Measurements from ENCODE around the gene KCNJ11.
"Not testable (repeated sequence)": the region's sequence is repeated elsewhere in the genome, so short reads cannot be mapped to it uniquely, and the experiment has no call there.

Gene KCNJ11

DNA sequence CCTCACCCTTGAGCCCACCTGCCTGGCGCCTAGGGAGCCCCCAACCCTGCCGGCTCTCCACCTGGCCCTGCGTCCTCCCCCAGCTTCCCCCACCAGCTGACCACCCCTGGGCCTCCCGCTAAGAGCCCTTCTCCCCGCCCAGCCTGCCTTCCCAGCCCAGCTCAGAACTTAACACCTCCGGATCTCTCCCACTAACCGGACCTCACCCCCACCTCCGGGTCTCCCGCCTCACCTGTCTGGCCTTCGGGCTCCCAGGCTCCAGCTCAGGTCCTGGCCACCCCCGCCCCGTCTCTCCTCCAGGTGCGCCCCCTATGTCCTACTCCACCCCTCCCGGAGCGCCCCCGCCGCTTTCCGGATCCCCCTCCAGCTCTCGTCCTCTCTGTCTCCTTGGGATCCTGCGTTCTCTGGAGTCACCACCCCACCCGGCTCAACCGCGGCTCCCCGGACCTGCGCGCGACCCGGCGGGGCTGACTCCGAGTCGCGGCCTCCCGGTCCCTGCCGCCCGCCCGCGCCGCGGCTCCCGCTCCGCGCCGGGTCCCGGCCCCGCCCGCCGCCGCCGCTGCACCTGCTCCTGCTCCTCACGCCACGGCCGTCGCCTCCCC is at the start of gene KCNJ11:
Gene KCNJ11 (minus strand): TSS at position 51 of the 602 bp plus-strand sequence. CDS start 568 bp downstream, outside the sequence.
- DNase-seq (ENCODE audit: low read depth) = no peak

DNA sequence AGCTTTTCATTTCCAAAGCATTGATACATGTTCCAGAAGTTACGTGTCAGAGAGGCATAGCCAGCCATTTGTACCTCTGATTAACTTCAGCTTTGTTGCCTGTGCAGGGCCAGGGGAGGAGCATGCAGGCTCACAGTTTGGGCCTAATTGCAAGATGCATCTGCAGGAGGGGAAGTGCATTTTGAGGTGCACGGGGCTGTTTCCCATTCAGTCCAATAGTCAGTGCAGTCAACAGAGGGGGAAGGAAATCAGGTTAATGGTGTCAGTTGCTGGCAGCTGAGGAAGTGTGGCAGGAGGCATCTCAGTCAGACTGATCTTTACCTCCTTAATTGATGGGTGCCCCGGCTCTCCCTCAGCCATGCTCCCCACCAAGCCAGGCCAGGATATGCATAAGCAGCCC is 48.9 kb upstream of the KCNJ11 start:
- DNase-seq (ENCODE audit: low read depth) = no peak

DNA sequence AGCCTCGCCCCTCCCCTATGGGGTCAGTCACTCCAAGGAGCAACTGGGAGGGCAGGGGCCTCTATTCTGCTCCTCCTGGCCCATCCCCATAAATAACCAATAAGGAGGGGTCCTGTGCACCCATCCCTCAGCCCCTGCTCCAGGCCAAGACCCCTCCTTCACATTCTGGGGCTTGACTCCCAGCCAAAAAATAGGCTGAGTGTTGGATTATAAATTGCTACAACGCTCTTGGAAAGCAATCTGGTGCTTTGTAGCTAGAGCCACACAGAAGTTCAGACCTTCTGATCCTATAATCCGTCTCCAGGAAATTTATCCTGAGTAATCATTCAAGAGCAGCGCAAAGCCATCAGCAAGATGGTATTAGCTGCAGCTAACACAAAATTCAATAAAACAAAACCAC is 45.6 kb upstream of the KCNJ11 start:
- DNase-seq (ENCODE audit: low read depth) = no peak

GRCh38 chr11:17432002-17432401 is 43.5 kb upstream of the KCNJ11 start:
- no peak for DNase-seq (ENCODE audit: low read depth)

GRCh38 chr11:17431139-17431538 is 42.7 kb upstream of the KCNJ11 start:
- DNase-seq (ENCODE audit: low read depth) = no peak

GRCh38 chr11:17430616-17431015 is 42.2 kb upstream of the KCNJ11 start:
- no peak for DNase-seq (ENCODE audit: low read depth)

DNA sequence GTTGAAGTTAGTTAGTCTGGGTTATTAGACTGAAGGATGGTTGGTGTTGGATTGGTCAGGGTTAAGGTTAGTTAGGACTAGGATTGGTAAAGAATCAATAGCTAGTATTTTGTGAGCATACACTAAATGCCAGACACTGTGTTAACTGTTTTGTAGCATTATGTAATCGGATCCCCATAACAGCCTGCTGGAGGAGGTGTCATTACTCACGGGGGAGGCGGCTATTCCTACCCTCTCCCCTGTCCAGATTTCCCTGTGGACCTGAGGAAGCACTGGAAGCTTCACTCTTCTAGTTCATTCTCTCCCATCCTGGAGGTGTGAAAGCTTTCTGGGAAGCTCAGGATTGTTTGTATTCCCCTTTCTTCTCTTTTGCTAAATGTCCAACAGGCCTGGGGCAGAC is 40.5 kb upstream of the KCNJ11 start:
- DNase-seq (ENCODE audit: low read depth) = no peak

GRCh38 chr11:17428261-17428660 is 39.8 kb upstream of the KCNJ11 start:
- DNase-seq (ENCODE audit: low read depth) = no peak

GRCh38 chr11:17426233-17426632 is 37.8 kb upstream of the KCNJ11 start:
- DNase-seq (ENCODE audit: low read depth) = not testable (repeated sequence)

GRCh38 chr11:17423533-17424310 is 35.3 kb upstream of the KCNJ11 start:
- DNase-seq (ENCODE audit: low read depth) = no peak

- DNase-seq (ENCODE audit: low read depth) = no peak
Observed at GRCh38 chr11:17421781-17422180, 33.3 kb upstream of the KCNJ11 start.

GRCh38 chr11:17418444-17419081 is 30.1 kb upstream of the KCNJ11 start:
- DNase-seq (ENCODE audit: low read depth) = no peak

- no peak for DNase-seq (ENCODE audit: low read depth)
Observed at GRCh38 chr11:17416492-17416891, 28.0 kb upstream of the KCNJ11 start.

GRCh38 chr11:17415523-17416104 is 27.2 kb upstream of the KCNJ11 start:
- DNase-seq (ENCODE audit: low read depth) = no peak

- no peak for DNase-seq (ENCODE audit: low read depth)
Observed at GRCh38 chr11:17414992-17415391, 26.5 kb upstream of the KCNJ11 start.

- no peak for DNase-seq (ENCODE audit: low read depth)
Observed at GRCh38 chr11:17414317-17414737, 25.9 kb upstream of the KCNJ11 start.

GRCh38 chr11:17413414-17414316 is 25.2 kb upstream of the KCNJ11 start:
- no peak for DNase-seq (ENCODE audit: low read depth)

GRCh38 chr11:17412488-17413180 is 24.2 kb upstream of the KCNJ11 start:
- no peak for DNase-seq (ENCODE audit: low read depth)

- DNase-seq (ENCODE audit: low read depth) = no peak
Observed at GRCh38 chr11:17411418-17411817, 23.0 kb upstream of the KCNJ11 start.

DNA sequence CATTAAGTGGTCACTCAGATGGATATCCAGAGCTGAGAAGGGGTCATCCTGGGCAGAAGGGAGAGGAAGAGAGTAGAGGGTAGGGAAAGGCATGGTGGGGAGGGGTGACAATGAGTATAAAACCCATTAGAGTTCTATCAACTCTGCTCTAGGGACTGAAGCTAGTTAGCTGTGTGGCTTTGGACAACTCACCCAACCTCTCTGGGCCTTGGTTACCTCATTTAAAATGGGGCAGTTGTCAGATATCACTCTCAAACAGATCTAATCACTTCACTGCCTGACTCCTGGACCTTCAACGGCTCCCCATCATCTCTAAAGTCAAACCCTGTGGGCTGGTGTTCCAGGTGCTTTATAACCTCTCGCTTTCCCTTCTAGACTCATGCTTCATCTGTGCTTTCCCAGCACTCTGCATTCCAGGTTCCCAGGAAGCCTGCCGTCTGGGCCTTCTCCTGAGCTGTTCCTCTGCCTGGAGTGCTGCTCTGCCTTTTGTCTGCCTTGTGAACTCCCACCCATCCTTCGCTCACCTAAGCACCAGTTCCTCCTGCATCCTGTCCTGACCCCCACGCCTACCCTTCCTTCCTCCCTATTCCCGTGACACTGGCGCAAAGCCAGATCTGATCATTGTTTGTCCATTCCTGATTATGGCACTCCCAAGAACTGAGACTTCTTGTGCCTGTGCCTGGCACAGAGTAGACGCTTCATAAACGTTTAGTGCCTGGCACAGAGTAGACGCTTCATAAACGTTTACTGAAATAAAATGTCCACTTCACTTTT is 22.3 kb upstream of the KCNJ11 start:
- DNase-seq (ENCODE audit: low read depth) = no peak

Data from GM04503 (cell line).